H9 (cell line): ENCODE data around the gene SETMAR. TPM values are rescaled to one million over a fixed set of nuclear protein-coding genes. Genes with fewer than 3 reads are reported as not detected.

Experiments
- DNase-seq: peaks from one replicate; pipeline ENCODE4 v3.0.0-alpha.2; 2017
- H2AFZ ChIP-seq: one replicate; pipeline ENCODE4 v1.6.1; 2013; ENCODE audit warnings: mild to moderate bottlenecking, low read length, control low read depth, moderate library complexity
- H2AK5ac ChIP-seq: 2 replicates; pipeline ENCODE4 v1.6.1; 2013; ENCODE audit warnings: low read length, control low read depth, mixed read lengths; ENCODE audit not compliant: insufficient read length
- H2BK120ac ChIP-seq: one replicate; pipeline ENCODE4 v1.6.1; 2013; ENCODE audit warnings: low read depth, mild to moderate bottlenecking, low read length, control low read depth, inconsistent platforms; ENCODE audit not compliant: poor library complexity, severe bottlenecking
- H2BK12ac ChIP-seq: 2 replicates; pipeline ENCODE4 v1.6.1; 2013; ENCODE audit warnings: low read length, control low read depth, mixed read lengths, low read depth; ENCODE audit not compliant: insufficient read length
- H2BK15ac ChIP-seq: 2 replicates; pipeline ENCODE4 v1.6.1; 2013; ENCODE audit warnings: low read depth, low read length, control low read depth
- H2BK20ac ChIP-seq: one replicate; pipeline ENCODE4 v1.6.1; 2013; ENCODE audit warnings: low read depth, mild to moderate bottlenecking, low read length, control low read depth, inconsistent platforms; ENCODE audit not compliant: poor library complexity, severe bottlenecking
- H2BK5ac ChIP-seq: 2 replicates; pipeline ENCODE4 v1.6.1; 2013; ENCODE audit warnings: low read length, control low read depth, mixed read lengths; ENCODE audit not compliant: insufficient read length
- H3K14ac ChIP-seq: 2 replicates; pipeline ENCODE4 v1.6.1; 2013; ENCODE audit warnings: low read length, control low read depth; ENCODE audit not compliant: insufficient read depth
- H3K18ac ChIP-seq: 2 replicates; pipeline ENCODE4 v1.6.1; 2013; ENCODE audit warnings: low read depth, mild to moderate bottlenecking, mixed read lengths, low read length, control low read depth; ENCODE audit not compliant: insufficient read length
- H3K23ac ChIP-seq: 2 replicates; pipeline ENCODE4 v1.6.1; 2013; ENCODE audit warnings: low read length, control low read depth, mixed read lengths, low read depth; ENCODE audit not compliant: insufficient read length
- H3K23me2 ChIP-seq: 2 replicates; pipeline ENCODE4 v1.6.1; 2013; ENCODE audit warnings: low read depth, mild to moderate bottlenecking, mixed read lengths, low read length, control low read depth; ENCODE audit not compliant: insufficient read length, poor library complexity, severe bottlenecking
- H3K27ac ChIP-seq: 2 replicates; pipeline ENCODE4 v1.5.1; 2013; ENCODE audit warnings: low read length, control low read depth, mixed read lengths, low read depth; ENCODE audit not compliant: insufficient read length
- H3K27me3 ChIP-seq: 2 replicates; pipeline ENCODE4 v1.6.1; 2013; ENCODE audit warnings: low read length, control low read depth, inconsistent platforms; ENCODE audit not compliant: insufficient read depth
- H3K4ac ChIP-seq: 2 replicates; pipeline ENCODE4 v1.6.1; 2013; ENCODE audit warnings: low read depth, mild to moderate bottlenecking, control low read depth, inconsistent platforms, low read length, moderate library complexity
- H3K4me1 ChIP-seq: 2 replicates; pipeline ENCODE4 v1.6.1; 2013; ENCODE audit warnings: low read length, control low read depth, inconsistent platforms; ENCODE audit not compliant: insufficient read depth
- H3K4me2 ChIP-seq: 2 replicates; pipeline ENCODE4 v1.6.1; 2013; ENCODE audit warnings: low read length, control low read depth, mixed read lengths; ENCODE audit not compliant: insufficient read length, insufficient read depth
- H3K56ac ChIP-seq: 2 replicates; pipeline ENCODE4 v1.6.1; 2013; ENCODE audit warnings: low read depth, mild to moderate bottlenecking, mixed read lengths, low read length, control low read depth; ENCODE audit not compliant: insufficient read length
- H3K79me1 ChIP-seq: 2 replicates; pipeline ENCODE4 v1.6.1; 2013; ENCODE audit warnings: low read depth, mild to moderate bottlenecking, moderate library complexity, low read length, control low read depth, inconsistent platforms; ENCODE audit not compliant: insufficient read depth, poor library complexity, severe bottlenecking
- H3K79me2 ChIP-seq: 2 replicates; pipeline ENCODE4 v1.6.1; 2013; ENCODE audit warnings: low read length, control low read depth, inconsistent platforms; ENCODE audit not compliant: insufficient read depth
- H3K9ac ChIP-seq: 2 replicates; pipeline ENCODE4 v1.6.1; 2013; ENCODE audit warnings: low read length, control low read depth, mixed read lengths; ENCODE audit not compliant: insufficient read length; ENCODE audit errors: extremely low read depth
- H3K9me3 ChIP-seq: one replicate; pipeline ENCODE4 v1.6.1; 2013; ENCODE audit warnings: low read depth, low read length, inconsistent platforms; ENCODE audit not compliant: control insufficient read depth
- H3T11ph ChIP-seq: one replicate; pipeline ENCODE4 v1.6.1; 2013; ENCODE audit warnings: mild to moderate bottlenecking, low read length, control low read depth, inconsistent platforms
- H4K20me1 ChIP-seq: one replicate; pipeline ENCODE4 v1.6.1; 2013; ENCODE audit not compliant: control insufficient read depth, insufficient read length, insufficient read depth
- H4K5ac ChIP-seq: 2 replicates; pipeline ENCODE4 v1.6.1; 2013; ENCODE audit warnings: low read depth, mild to moderate bottlenecking, mixed read lengths, low read length, control low read depth; ENCODE audit not compliant: insufficient read length
- H4K8ac ChIP-seq: replicated peaks from 2 replicates; pipeline ENCODE4 v1.6.1; 2013; ENCODE audit warnings: low read length, control low read depth, mixed read lengths, low read depth; ENCODE audit not compliant: insufficient read length
- H4K91ac ChIP-seq: 2 replicates; pipeline ENCODE4 v1.6.1; 2013; ENCODE audit warnings: low read depth, mild to moderate bottlenecking, moderate library complexity, mixed read lengths, low read length, control low read depth; ENCODE audit not compliant: insufficient read length
- H3K27ac Mint-ChIP-seq, 3 experiments: 2 replicates in 2 of 3; 3 replicates in 1 of 3; pipeline ENCODE4 v1.8.0; 2020 to 2021; ENCODE audit warnings: mixed read lengths in 3 of 3, mild to moderate bottlenecking in 1 of 3, moderate library complexity in 1 of 3
- H3K27me3 Mint-ChIP-seq: 2 replicates; pipeline ENCODE4 v1.8.0; 2021; ENCODE audit warnings: low read depth, mild to moderate bottlenecking, moderate library complexity, mixed read lengths
- H3K36me3 Mint-ChIP-seq, 3 experiments: 2 replicates in 2 of 3; 3 replicates in 1 of 3; pipeline ENCODE4 v1.8.0; 2020 to 2021; ENCODE audit warnings: low read depth in 3 of 3, mixed read lengths in 3 of 3; ENCODE audit not compliant: insufficient read depth in 1 of 3
- H3K4me1 Mint-ChIP-seq, 2 experiments: 2 replicates each; pipeline ENCODE4 v1.8.0; 2020; ENCODE audit warnings: mixed read lengths in 2 of 2
- H3K4me3 Mint-ChIP-seq, 2 experiments: 2 replicates in 1 of 2; 3 replicates in 1 of 2; pipeline ENCODE4 v1.8.0; 2020 to 2021; ENCODE audit warnings: mild to moderate bottlenecking in 2 of 2, mixed read lengths in 2 of 2, moderate library complexity in 1 of 2
- H3K9me3 Mint-ChIP-seq, 2 experiments: 2 replicates in 1 of 2; 3 replicates in 1 of 2; pipeline ENCODE4 v1.8.0; 2020; ENCODE audit warnings: mild to moderate bottlenecking in 2 of 2, mixed read lengths in 2 of 2, moderate library complexity in 1 of 2
- CTCF ChIP-seq: fragments of 200-600 bp; sonication (generic); conservative IDR thresholded peaks from 3 replicates; pipeline ENCODE4 v1.8.0; 2021; ENCODE audit warnings: antibody characterized with exemption, mild to moderate bottlenecking
- total RNA-seq: library from RNA; stranded (reverse); gene quantifications from 2 replicates; pipeline ENCODE4 v1.2.1, GENCODE V29; 2021

The SETMAR gene
- total RNA-seq, 1 experiment from 2014 or later, result 29.1 TPM

DNA sequence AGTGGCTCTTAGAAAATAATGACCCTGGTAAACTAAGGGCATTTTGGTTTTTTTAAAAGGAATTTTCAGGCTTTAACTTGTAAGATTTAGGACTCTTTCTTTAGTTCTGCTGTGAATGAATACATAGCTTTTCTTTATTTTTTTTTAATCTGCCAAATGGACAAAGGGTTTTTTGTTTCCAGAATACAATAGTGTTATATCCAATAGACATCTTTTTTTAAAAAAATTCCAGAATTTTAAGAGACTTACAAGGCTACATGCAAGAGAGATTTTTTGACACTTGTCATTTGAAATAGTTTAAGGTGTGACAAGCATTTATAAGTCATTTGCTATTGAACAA is 38.1 kb downstream of the SETMAR start:
- Histone ChIP-seq H3K9ac (no peak overlapping the region), H3K27me3 (no peaks in the 10 kb centered on the region), H3K79me2 (no peaks in the 10 kb centered on the region), H2AK5ac (no peak overlapping the region), H3K4ac (no peak overlapping the region), H2BK120ac (no peak overlapping the region), H3K9me3 (no peaks in the 10 kb centered on the region), H3K14ac (no peak overlapping the region), H2BK15ac (no peak overlapping the region), H3K23ac (no peak overlapping the region), H4K5ac (no peak overlapping the region), H4K20me1 (no peaks in the 10 kb centered on the region), H3K18ac (no peak overlapping the region), H4K91ac (no peak overlapping the region), H3K23me2 (no peaks in the 10 kb centered on the region), H2BK12ac (no peak overlapping the region), H3K27ac (no peak overlapping the region), H2AFZ (no peak overlapping the region), H3T11ph (no peak overlapping the region), H4K8ac (no peak overlapping the region), H2BK5ac (no peak overlapping the region), H3K4me2 (no peak overlapping the region), H3K79me1 (no peaks in the 10 kb centered on the region), H2BK20ac (no peak overlapping the region), H3K4me1 (no peaks in the 10 kb centered on the region), H3K56ac (no peak overlapping the region)
- Mint-ChIP-seq H3K4me3 (no peak overlapping the region), H3K4me1 (peaks cover 22 to 24% of the 10 kb centered on the region in 2 experiments), H3K36me3 (no peaks in the 10 kb centered on the region), H3K27me3 (no peaks in the 10 kb centered on the region), H3K9me3 (no peaks in the 10 kb centered on the region), H3K27ac (no peak overlapping the region)
- DNase-seq, result no peak
- TF ChIP-seq CTCF, result no peak
